Parathyroid adenoma (tissue), 2 donors: ENCODE results near the gene WDR77.
A peak's percentile ranks its signal among the peaks of the same experiment; 100 is the strongest.

Source experiments
- H2AFZ ChIP-seq: fragments of 300-600 bp; sonication (generic); one replicate; pipeline ENCODE4 v1.7.0; 2017; ENCODE audit warnings: antibody characterized with exemption, mild to moderate bottlenecking
- H3K27ac ChIP-seq: fragments of 300-600 bp; sonication (generic); one replicate; pipeline ENCODE4 v1.7.0; 2017
- H3K27me3 ChIP-seq: fragments of 300-600 bp; sonication (generic); one replicate; pipeline ENCODE4 v1.7.0; 2017; ENCODE audit warnings: low read length; ENCODE audit not compliant: control insufficient read depth, insufficient read depth
- H3K36me3 ChIP-seq: fragments of 300-600 bp; sonication (generic); one replicate; pipeline ENCODE4 v1.7.0; 2017; ENCODE audit warnings: low read length; ENCODE audit not compliant: control insufficient read depth, insufficient read depth
- H3K4me1 ChIP-seq: fragments of 300-600 bp; sonication (generic); one replicate; pipeline ENCODE4 v1.7.0; 2017; ENCODE audit warnings: control low read depth
- H3K4me2 ChIP-seq: fragments of 300-600 bp; sonication (generic); one replicate; pipeline ENCODE4 v1.7.0; 2017; ENCODE audit warnings: low read length
- H3K4me3 ChIP-seq: fragments of 300-600 bp; sonication (generic); one replicate; pipeline ENCODE4 v1.7.0; 2017; ENCODE audit warnings: low read depth, low read length
- H3K79me2 ChIP-seq: fragments of 300-600 bp; sonication (generic); one replicate; pipeline ENCODE4 v1.7.0; 2017; ENCODE audit warnings: control low read depth
- H3K9ac ChIP-seq: fragments of 300-600 bp; sonication (generic); one replicate; pipeline ENCODE4 v1.7.0; 2017; ENCODE audit warnings: mild to moderate bottlenecking
- H3K9me3 ChIP-seq: fragments of 300-600 bp; sonication (generic); one replicate; pipeline ENCODE4 v1.7.0; 2017; ENCODE audit warnings: low read length; ENCODE audit not compliant: control insufficient read depth
- TF ChIP-seq, protein P1 (sequence below): fragments of 300-600 bp; sonication (generic); IDR thresholded peaks from one replicate; pipeline ENCODE4 v1.7.0; 2017; ENCODE audit warnings: antibody characterized with exemption, mild to moderate bottlenecking
- donor health status: primary hyperparathyroidism.

The WDR77 gene

GRCh38 chr1:111448918-111449702, at the start of gene WDR77, which contains the start of gene ATP5PB:
Gene WDR77 (minus strand): TSS chr1:111449256. CDS start chr1:111449169, 87 bp downstream.
Gene ATP5PB (plus strand): TSS chr1:111449464. CDS start chr1:111449542, 78 bp downstream.
- no peaks in the 10 kb centered on the region for H3K9me3 ChIP-seq
- H3K4me2 ChIP-seq: peak within 1 kb of the TSS; percentile 80
- peak within 1 kb of the TSS; percentile 76 for H3K27ac ChIP-seq
- peaks cover 8% of the 10 kb centered on the region for H3K4me1 ChIP-seq
- H3K27me3 ChIP-seq: no peaks in the 10 kb centered on the region
- peak within 1 kb of the TSS; percentile 76 for H2AFZ ChIP-seq
- H3K79me2 ChIP-seq: peaks cover 6% of the 10 kb centered on the region
- no peaks in the 10 kb centered on the region for H3K36me3 ChIP-seq
- TF ChIP-seq, protein P1, sequence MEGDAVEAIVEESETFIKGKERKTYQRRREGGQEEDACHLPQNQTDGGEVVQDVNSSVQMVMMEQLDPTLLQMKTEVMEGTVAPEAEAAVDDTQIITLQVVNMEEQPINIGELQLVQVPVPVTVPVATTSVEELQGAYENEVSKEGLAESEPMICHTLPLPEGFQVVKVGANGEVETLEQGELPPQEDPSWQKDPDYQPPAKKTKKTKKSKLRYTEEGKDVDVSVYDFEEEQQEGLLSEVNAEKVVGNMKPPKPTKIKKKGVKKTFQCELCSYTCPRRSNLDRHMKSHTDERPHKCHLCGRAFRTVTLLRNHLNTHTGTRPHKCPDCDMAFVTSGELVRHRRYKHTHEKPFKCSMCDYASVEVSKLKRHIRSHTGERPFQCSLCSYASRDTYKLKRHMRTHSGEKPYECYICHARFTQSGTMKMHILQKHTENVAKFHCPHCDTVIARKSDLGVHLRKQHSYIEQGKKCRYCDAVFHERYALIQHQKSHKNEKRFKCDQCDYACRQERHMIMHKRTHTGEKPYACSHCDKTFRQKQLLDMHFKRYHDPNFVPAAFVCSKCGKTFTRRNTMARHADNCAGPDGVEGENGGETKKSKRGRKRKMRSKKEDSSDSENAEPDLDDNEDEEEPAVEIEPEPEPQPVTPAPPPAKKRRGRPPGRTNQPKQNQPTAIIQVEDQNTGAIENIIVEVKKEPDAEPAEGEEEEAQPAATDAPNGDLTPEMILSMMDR: no peak
- H3K9ac ChIP-seq: peak within 1 kb of the TSS; percentile 65
- peak within 1 kb of the TSS; percentile 100 for H3K4me3 ChIP-seq

GRCh38 chr1:111497592-111497991, 48.5 kb upstream of the WDR77 start:
- no peaks in the 10 kb centered on the region for H3K36me3 ChIP-seq
- TF ChIP-seq, protein P1: no peak
- H3K4me1 ChIP-seq: no peaks in the 10 kb centered on the region
- no peak overlapping the region for H3K27ac ChIP-seq
- H3K27me3 ChIP-seq: no peaks in the 10 kb centered on the region
- no peak overlapping the region for H3K4me3 ChIP-seq
- H3K9ac ChIP-seq: no peak overlapping the region
- no peaks in the 10 kb centered on the region for H3K79me2 ChIP-seq
- H2AFZ ChIP-seq: no peak overlapping the region
- H3K4me2 ChIP-seq: no peak overlapping the region
- H3K9me3 ChIP-seq: no peaks in the 10 kb centered on the region

DNA sequence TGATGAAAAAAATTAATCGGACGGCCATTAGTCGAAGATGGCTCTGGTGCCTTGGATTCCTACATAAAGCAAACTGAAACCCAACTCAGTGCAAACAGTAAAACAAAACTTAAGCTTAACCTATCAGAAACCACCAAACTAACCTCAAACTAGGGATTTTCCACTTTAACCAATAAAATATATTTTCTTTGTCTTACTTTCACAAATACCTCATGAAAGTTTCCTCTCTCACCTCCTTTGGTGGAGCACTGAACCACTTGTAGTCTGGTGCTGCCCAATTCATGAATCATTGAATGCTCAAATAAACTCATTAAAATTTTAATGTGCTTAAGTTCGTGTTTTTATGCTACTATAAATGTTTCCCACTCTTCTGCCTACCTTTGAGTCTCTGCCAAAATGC, 47.3 kb upstream of the WDR77 start:
- Histone ChIP-seq H3K27ac (no peak overlapping the region), H3K9ac (no peak overlapping the region), H3K36me3 (no peaks in the 10 kb centered on the region), H3K79me2 (no peaks in the 10 kb centered on the region), H3K27me3 (no peaks in the 10 kb centered on the region), H3K4me2 (no peak overlapping the region), H3K4me1 (no peaks in the 10 kb centered on the region), H3K4me3 (no peak overlapping the region), H3K9me3 (no peaks in the 10 kb centered on the region), H2AFZ (no peak overlapping the region)
- TF ChIP-seq, protein P1: no peak

GRCh38 chr1:111491070-111491469, 42.0 kb upstream of the WDR77 start:
- TF ChIP-seq, protein P1: no peak
- H3K4me2 ChIP-seq: no peak overlapping the region

GRCh38 chr1:111490220-111490619, 41.2 kb upstream of the WDR77 start:
- TF ChIP-seq, protein P1: no peak
- no peaks in the 10 kb centered on the region for H3K4me1 ChIP-seq
- H3K27me3 ChIP-seq: no peaks in the 10 kb centered on the region
- no peaks in the 10 kb centered on the region for H3K79me2 ChIP-seq
- no peak overlapping the region for H2AFZ ChIP-seq
- H3K36me3 ChIP-seq: no peaks in the 10 kb centered on the region
- no peak overlapping the region for H3K9ac ChIP-seq
- H3K9me3 ChIP-seq: no peaks in the 10 kb centered on the region
- no peak overlapping the region for H3K4me2 ChIP-seq
- no peak overlapping the region for H3K27ac ChIP-seq
- no peak overlapping the region for H3K4me3 ChIP-seq

More at GRCh38 chr1:111491070-111491469, 42.0 kb upstream of the WDR77 start:
- Histone ChIP-seq H3K4me1 (no peaks in the 10 kb centered on the region), H3K9ac (no peak overlapping the region), H3K79me2 (no peaks in the 10 kb centered on the region), H3K27me3 (no peaks in the 10 kb centered on the region), H2AFZ (no peak overlapping the region), H3K27ac (no peak overlapping the region), H3K4me3 (no peak overlapping the region), H3K9me3 (no peaks in the 10 kb centered on the region), H3K36me3 (no peaks in the 10 kb centered on the region)
